ENCODE results near the gene ANKRD6.
"Not testable (repeated sequence)": the region's sequence is repeated elsewhere in the genome, so short reads cannot be mapped to it uniquely, and the experiment has no call there.

ANKRD6 gene

DNA sequence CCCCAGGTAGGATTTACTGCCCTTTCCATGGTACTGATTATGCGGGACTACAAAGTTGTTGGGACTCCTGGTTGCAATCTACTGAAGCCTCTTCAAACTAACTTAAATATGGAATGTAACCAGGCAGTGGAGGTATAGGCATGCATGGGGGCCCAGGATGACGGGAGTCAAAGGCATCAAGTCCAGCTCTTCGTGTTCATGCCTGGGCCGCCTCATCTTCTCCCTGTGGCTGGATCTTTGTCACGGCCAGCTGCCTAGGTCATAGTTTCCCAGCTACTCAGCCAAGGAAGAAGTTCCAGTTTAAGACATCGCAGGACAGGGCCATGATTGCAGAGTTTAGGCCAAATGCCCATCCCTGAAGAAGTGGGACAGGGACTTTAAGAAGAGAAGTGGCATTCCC, 185.1 kb downstream of the ANKRD6 start:
- no peak for TF ChIP-seq CTCF (conservative IDR thresholded peaks at IDR 0.05; ENCODE audit: control insufficient read depth, insufficient read depth, low read depth, low read length)
- no peak overlapping the region for H3K4me3 ChIP-seq (ENCODE audit: control insufficient read depth, low read depth, low read length)
- no peak for DNase-seq (ENCODE audit: low read depth)

DNA sequence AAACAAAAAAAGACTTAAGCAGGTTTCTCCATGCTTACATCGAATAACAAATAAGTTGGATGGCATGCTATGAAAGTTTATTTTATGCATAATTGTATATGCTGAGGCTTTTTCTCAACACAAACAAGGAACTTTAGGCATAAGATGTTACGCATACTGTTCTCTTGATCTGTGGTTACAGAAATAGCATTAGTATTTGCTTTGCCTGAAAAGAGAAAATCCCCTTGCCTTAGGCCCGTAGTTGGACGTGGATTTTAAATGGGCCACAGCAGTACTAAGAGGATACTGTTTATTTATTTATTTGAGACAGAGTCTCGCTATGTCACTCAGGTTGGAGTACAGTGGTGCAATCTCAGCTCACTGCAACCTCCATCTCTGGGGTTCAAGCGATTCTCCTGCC, 186.6 kb downstream of the ANKRD6 start:
- TF ChIP-seq CTCF (conservative IDR thresholded peaks at IDR 0.05; ENCODE audit: control insufficient read depth, insufficient read depth, low read depth, low read length): no peak
- H3K4me3 ChIP-seq (ENCODE audit: control insufficient read depth, low read depth, low read length): no peak overlapping the region
- no peak for DNase-seq (ENCODE audit: low read depth)

DNA sequence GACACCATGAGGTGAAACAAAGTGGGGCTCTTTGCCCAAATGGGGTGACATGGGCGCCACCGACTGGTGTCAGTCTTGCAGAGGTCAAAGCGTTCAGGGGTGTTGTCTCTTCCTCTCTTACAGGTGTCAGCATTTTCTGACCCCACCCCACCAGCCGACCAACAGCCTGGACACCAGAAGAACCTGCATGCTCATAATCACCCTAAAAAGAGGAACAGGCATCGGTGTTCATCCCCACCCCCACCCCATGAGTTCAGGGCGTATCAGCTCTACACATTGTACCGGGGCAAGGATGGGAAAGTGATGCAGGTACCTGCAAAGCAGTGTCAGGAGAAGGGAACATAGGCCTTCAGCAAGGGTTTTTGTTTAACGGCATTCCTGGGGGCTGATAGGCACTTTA, 190.8 kb downstream of the ANKRD6 start:
- no peak for DNase-seq (ENCODE audit: low read depth)
- no peak for TF ChIP-seq CTCF (conservative IDR thresholded peaks at IDR 0.05; ENCODE audit: control insufficient read depth, insufficient read depth, low read depth, low read length)
- H3K4me3 ChIP-seq (ENCODE audit: control insufficient read depth, low read depth, low read length): no peak overlapping the region

DNA sequence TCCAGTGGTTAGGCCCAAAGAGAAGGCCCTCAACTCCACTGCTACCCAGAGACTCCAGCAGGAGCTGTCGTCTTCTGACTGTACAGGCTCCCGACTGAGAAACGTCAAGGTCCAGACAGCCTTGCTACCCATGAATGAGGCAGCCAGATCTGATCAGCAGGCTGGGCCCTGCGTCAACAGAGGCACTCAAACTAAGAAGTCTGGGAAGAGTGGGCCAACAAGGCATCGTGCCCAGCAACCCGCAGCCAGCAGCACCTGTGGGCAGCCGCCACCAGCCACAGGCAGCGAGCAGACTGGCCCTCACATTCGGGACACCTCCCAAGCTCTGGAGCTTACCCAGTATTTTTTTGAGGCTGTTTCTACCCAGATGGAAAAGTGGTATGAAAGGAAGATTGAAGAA, 197.5 kb downstream of the ANKRD6 start:
- TF ChIP-seq CTCF (conservative IDR thresholded peaks at IDR 0.05; ENCODE audit: control insufficient read depth, insufficient read depth, low read depth, low read length): no peak
- no peak for DNase-seq (ENCODE audit: low read depth)
- H3K4me3 ChIP-seq (ENCODE audit: control insufficient read depth, low read depth, low read length): no peak overlapping the region

DNA sequence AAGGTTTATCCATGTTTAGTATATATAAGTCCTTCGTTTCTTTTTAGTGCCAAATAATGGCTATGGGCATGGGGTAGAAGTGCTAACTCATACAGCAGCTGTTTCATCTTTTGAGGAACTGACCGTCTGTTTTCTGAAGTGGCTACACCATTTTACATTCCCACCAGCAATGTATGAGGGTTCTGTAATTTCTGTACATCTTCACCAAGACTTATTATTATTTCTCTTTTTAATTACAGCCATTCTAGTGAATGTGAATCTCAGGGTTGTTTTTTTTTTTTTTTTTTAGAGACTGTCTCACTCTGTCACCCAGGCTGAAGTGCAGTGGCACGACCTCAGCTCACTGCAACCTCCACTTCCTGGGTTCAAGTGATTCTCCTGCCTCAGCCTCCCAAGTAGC, 203.5 kb downstream of the ANKRD6 start:
- H3K4me3 ChIP-seq (ENCODE audit: control insufficient read depth, low read depth, low read length); DNase-seq (ENCODE audit: low read depth): not testable (repeated sequence)

DNA sequence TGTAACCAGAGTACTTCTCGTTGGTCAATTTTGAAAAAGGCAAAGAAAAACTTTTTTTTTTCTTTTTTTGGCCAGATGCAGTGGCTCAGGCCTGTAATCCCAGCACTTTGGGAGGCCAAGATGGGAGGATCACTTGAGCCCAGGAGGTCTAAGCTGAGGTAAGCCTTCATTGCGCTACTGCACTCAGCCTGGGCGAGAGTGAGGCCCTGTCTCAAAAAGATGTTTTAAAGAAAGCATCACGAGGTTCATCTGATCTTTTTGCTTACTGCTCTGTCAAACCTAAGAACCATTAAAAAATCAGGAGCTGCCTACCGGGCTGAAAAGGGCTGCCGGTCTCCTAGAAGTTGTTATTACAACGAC, 205.0 kb downstream of the ANKRD6 start:
- DNase-seq (ENCODE audit: low read depth): no peak
- no peak for TF ChIP-seq CTCF (conservative IDR thresholded peaks at IDR 0.05; ENCODE audit: control insufficient read depth, insufficient read depth, low read depth, low read length)
- peak overlapping the region; percentile 83 for H3K4me3 ChIP-seq (ENCODE audit: control insufficient read depth, low read depth, low read length)

DNA sequence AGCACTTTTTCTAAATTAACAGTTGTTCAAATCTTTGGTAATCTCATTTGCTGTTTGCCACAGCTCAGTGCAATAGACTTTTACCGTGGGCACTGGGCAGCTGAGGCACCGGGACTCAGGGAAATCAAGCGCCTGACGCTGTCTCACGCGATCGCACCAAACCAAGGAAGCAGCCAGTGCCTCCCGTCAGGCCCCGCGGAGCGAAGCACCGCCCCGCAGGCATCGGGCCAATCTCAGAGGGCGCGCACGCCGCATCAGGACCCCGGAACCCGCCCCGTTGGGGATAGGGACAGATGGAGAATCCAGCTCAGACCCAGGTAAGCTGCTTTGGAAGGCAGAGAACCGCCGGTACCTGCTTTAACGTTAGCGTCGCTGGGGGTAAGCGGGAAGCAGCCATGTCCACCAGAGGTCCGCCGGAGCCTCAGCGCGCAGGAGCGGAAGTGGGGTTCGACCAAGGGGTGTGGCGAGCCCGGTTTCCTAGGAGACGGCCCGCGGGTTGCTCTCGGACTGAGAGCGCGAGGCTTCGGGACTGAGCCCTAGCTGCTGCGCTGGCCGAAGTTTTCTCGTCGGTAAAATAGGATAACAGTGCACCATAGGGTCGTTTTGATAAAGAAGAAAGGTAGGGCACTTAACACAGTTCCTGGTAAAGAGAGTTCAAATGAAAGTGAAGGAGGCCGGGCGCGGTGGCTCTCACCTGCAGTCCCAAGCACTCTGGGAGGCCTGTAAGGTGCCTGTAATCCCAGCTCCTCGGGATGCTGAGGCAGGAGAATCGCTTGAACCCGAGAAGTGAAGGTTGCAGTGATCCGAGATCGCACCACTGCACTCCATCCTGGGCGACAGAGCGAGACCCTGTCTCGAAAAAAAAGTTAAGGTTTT, 205.6 kb downstream of the ANKRD6 start, which contains the start of gene LYRM2:
LYRM2 (minus strand) TSS at position 428 of the 876 bp plus-strand sequence; CDS start at position 397, 31 bp downstream.
- peak; percentile 3 for TF ChIP-seq CTCF (conservative IDR thresholded peaks at IDR 0.05; ENCODE audit: control insufficient read depth, insufficient read depth, low read depth, low read length)
- peak; percentile 89 for DNase-seq (ENCODE audit: low read depth)
- H3K4me3 ChIP-seq (ENCODE audit: control insufficient read depth, low read depth, low read length): peak within 1 kb of the TSS; percentile 83
